ENCODE measurements around the gene C7orf25. TPM values are rescaled to one million over a fixed set of nuclear protein-coding genes. Genes with fewer than 3 reads are reported as not detected.

Gene C7orf25
- total and polyA plus RNA-seq, 4 donors: 0.88 to 7.4 (median 2.1) TPM

- Histone ChIP-seq H3K9me3 (ENCODE audit: control insufficient read depth in 4 of 4, low read length in 3 of 4) (peaks cover 3 to 19% (median 10%) of the 10 kb centered on the region in 4 donors), H3K27ac (ENCODE audit: low read depth in 1 of 2, low read length in 2 of 2) (no peak overlapping the region), H3K4me3 (ENCODE audit: low read depth in 1 of 3, low read length in 3 of 3) (peak overlapping the region in 2 of 3 donors; percentile 12 to 21), H3K27me3 (ENCODE audit: control insufficient read depth in 4 of 4, insufficient read depth in 4 of 4, low read length in 3 of 4) (no peaks in the 10 kb centered on the region), H3K4me1 (ENCODE audit: control insufficient read depth in 4 of 4, insufficient read depth in 4 of 4, low read length in 3 of 4) (peaks cover 0 to 9% (median 5%) of the 10 kb centered on the region in 4 donors), H3K9ac (ENCODE audit: low read depth in 1 of 2, low read length in 2 of 2) (no peak overlapping the region), H3K36me3 (ENCODE audit: control insufficient read depth in 4 of 4, insufficient read depth in 3 of 4, low read depth in 1 of 4, low read length in 3 of 4) (peaks cover 0 to 5% (median 2%) of the 10 kb centered on the region in 4 donors)
- WGBS: 89% methylated on average over 9 of the region's 9 CpGs
- no peak for TF ChIP-seq HNF4A (conservative IDR thresholded peaks at IDR 0.05)
- TF ChIP-seq FOXA1 (IDR thresholded peaks at IDR 0.05): no peak
- TF ChIP-seq MAX (IDR thresholded peaks at IDR 0.05): no peak
- TF ChIP-seq REST (IDR thresholded peaks at IDR 0.05): no peak
- TF ChIP-seq NR2F2 (IDR thresholded peaks at IDR 0.05): no peak
- no peak for TF ChIP-seq JUND (IDR thresholded peaks at IDR 0.05)
- no peak for TF ChIP-seq TAF1 (conservative IDR thresholded peaks at IDR 0.05)
- TF ChIP-seq RXRA (IDR thresholded peaks at IDR 0.05): no peak
- TF ChIP-seq HNF4G (IDR thresholded peaks at IDR 0.05): no peak
- no peak for TF ChIP-seq FOXA2 (IDR thresholded peaks at IDR 0.05)
- TF ChIP-seq CTCF (IDR thresholded peaks at IDR 0.05; ENCODE audit: low read depth, low read length, missing input control): no peak
- TF ChIP-seq GABPA (IDR thresholded peaks at IDR 0.05 in 1 of 2, conservative IDR thresholded peaks at IDR 0.05 in 1 of 2): no peak
- TF ChIP-seq RAD21 (IDR thresholded peaks at IDR 0.05): no peak
- TF ChIP-seq SP1 (IDR thresholded peaks at IDR 0.05): no peak
- TF ChIP-seq ATF3 (IDR thresholded peaks at IDR 0.05): no peak
- no peak for TF ChIP-seq EGR1 (IDR thresholded peaks at IDR 0.05; ENCODE audit: low read depth in 2 of 2)
- DNase-seq (ENCODE audit: low spot score): no peak
Measured at GRCh38 chr7:42893346-42894240, 18.3 kb downstream of the C7orf25 start.

All from liver (tissue), 9 donors.